Endometrial microvascular endothelial cells (primary cell): Measurements from ENCODE around the gene RAP2A. TPM values are rescaled to one million over a fixed set of nuclear protein-coding genes. Genes with fewer than 3 reads are reported as not detected.

Source experiments
- in situ Hi-C: cut with HindIII; loops from 2 replicates; pipeline ENCODE4 v1.10.0; 2017; ENCODE audit warnings: low sequenced_read_pairs, low pct_unique_long_range_greater_than_20kb; ENCODE audit errors: inconsistent ontology term
- total RNA-seq: library from RNA; depleted of rRNA; stranded (reverse); fragments of >200 nt; gene quantifications from one replicate; pipeline ENCODE4 v1.2.3, GENCODE V29; 2015; ENCODE audit errors: inconsistent ontology term

Gene RAP2A
- total RNA-seq, 1 donor from 2014 or later: 50.8 TPM

DNA sequence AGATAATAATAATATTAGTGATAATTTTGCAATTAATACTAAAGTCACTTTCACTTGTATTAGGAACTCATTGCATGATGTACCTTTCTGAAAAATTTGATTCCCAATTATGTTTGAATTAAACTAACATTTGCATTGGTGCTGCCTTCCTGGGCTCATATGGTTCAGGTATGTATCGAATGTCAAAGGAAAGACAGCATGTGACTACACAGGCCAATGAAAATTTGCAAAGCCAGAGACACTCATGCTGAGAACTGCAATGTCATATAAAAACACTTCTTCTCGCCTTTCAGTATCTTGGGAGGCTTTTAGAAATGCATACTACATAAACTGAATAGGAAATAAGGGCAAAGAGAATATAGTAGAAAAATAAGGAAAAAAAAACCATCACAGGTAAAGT, 44.3 kb downstream of the RAP2A start:
- in situ Hi-C loops: no loop called here

DNA sequence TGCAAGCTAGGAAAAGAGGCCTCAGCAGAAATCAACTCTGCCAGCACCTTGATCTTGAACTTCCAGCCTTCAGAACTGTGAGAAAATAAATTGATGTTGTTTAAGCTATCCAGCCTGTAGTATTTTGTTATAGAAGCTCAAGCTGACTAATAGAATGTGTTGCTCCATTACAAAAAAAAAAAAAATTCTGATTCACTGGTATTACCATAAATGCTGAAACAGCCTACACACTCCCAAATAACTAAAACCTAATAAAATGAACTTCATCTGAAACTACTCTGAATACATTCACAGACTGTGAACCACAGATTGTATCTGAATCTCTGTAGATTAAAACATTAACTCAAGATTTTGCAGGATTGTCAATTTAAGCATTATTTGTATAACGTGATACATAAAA, 49.5 kb downstream of the RAP2A start:
- in situ Hi-C loops: no loop called here

DNA sequence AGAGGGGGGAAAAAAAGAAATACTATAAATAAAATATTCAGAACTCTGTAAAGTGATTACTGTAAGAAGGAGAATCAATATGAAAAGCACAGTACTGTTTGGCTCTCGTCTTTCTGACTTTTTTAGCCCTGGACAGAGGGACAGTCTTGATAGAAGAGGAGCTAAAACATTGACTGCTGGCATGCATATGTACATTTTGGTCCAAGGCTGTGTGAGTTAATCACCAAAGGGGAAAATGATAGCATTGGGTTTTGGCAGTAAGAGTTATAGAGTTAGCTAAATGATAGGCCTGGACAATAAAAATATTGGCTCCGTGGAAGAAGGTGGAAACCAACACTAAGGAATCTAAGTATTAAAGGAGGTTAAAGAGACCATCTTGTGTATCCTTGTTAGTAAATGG, 50.3 kb downstream of the RAP2A start:
- in situ Hi-C loops: no loop called here

DNA sequence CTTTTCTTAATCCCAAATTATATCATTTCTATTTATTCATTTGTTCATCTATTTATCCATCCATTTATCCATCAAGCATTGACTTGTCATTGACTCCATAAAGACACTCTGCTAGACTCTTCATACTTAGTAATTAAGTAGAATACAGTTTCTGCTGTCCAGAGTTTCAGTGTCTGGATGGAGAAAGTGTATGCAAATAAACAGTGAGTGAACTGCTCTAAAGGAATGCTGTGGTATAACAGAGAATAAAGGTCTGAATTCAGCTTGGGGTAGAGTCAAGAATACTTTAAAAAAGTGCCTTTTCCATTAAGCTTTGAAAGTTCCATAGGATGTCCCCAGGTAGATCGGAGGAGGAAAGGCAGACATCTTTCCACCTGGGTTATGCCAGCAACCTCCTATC, 51.4 kb downstream of the RAP2A start:
- in situ Hi-C loops: no loop called here

DNA sequence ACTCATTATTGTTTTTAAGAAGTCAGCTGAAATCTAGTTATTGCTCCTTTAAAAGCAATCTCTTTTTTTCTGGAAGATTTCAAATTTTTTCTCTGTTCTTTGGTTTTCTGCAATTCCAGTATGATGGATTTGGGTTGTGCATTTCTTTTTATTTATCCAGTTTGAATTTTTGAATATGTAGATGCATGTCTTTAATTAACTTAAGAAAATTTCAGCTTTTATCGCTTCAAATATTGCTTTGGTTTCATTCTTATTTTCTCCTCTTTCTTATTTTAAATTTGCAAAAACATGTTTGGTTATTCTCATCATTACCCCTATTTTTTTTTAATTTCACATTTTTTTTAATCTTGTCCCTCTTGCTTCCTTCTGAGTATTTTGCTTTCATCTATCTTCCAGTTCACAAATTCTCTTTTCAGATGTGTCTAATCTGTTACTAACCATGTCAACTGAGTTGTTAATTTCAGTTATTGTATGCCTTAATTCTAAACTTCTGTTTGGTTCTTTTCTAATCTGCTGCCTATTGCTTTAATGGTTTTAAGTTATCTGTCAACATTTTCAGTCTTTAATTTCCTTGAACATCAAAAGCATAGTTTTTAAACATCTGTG, 56.8 kb downstream of the RAP2A start:
- in situ Hi-C loops: no loop called here

DNA sequence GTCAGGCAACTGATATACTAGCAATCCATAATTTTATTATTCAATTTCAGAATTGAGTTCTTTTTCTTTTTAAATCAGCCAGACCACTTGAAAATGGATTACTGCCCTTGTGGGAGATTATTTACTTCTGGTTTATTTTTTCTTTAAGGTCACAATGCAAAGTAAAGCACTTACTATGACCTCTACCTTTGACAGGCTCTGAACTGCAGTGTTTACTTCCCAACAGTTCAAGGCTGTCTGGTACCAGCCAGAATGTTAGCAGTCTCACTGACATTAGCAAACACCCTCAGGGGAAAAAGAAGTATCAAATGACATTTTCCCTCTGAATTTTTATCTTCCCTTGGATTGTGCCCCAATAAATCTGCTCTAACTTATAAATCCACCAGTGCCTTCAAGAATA, 57.5 kb downstream of the RAP2A start:
- in situ Hi-C loops: no loop called here

DNA sequence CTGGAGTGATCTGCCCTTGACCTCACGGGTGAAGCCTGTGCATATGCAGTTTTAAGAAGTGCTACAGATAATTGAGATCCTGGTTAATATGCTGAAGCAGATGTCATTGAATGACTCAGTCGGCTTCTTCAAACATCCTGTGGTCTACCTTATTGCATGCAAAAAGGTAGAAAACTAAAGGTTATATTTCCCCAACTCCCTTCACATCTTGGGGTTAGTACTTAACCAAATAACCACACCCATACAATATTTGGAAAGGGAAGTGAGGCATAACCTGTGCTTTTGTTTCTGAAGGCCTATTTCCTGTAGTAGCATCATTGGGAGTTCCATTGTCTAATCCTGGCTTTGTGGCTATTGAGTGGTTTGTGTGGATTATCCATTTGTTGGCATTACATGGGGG, 58.3 kb downstream of the RAP2A start:
- in situ Hi-C loops: no loop called here

DNA sequence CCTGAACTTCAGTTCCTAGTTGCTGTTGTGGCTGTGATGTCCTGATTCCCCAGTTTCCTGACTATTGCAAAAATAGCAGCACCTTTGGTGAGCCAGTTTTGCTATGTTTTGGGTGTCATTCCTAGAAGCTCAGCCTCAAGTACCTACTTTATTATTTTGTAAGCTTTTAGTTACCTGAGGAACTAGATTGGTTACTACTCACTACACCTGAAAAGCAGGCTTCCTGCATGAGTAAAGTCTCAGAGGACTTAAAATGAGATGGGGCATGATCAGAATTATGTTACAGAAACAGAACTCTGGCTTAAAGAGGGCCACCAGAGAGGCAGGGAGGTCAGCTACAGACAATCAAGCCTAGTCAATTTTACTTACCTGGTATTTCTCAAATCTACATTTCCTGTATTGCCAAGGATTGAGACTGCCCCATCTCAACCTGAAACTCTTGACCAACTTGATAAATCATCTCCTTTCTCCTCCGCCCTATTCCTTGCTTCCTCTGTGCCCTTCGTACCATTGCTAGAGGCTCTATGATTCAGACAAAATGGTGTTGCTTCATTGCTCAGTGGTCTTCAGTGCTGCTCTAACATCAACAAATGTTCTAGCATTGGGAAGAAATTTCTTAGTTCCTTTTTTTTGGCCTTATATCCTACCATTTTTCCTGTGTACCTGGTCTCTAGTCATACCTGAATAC, 58.9 kb downstream of the RAP2A start:
- in situ Hi-C loops: no loop called here

DNA sequence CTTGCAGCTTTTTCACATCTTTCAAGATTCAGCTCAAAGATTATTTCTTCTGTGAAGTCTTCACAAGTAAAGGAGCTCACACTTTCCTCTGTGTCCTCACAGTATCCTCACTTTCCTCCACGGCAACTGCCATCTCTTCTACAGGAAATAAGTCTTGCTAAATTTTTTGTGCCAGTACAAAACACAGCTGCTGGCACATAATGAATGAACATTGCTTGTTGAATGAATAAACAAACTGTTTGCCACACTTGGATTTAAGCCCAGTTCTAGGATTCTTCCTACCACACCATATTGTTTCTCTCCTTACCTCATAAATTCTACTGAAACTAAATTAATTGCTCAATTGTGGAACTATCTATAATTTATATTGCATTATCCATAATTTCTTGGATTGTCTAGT, 59.5 kb downstream of the RAP2A start:
- in situ Hi-C loops: no loop called here

DNA sequence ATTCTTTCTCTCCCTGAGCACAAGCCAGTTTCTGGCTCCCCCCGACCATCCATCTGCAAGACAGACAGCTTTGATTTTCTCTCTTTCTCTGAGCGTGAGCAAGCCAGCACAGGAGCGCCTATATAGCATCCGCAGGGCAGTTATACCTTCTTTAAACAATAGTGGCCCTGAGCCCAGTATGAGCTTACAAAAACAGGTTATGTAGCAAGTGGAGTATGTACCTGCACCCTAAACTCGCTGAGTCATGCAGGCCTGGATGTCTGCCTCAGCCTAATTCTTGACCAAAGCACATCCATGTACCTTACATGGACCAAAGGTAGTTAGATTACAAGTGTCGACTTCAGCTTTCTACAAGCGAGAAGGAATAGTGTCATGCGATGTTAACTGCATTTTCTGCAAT, 61.7 kb downstream of the RAP2A start:
- in situ Hi-C loops: no loop called here

DNA sequence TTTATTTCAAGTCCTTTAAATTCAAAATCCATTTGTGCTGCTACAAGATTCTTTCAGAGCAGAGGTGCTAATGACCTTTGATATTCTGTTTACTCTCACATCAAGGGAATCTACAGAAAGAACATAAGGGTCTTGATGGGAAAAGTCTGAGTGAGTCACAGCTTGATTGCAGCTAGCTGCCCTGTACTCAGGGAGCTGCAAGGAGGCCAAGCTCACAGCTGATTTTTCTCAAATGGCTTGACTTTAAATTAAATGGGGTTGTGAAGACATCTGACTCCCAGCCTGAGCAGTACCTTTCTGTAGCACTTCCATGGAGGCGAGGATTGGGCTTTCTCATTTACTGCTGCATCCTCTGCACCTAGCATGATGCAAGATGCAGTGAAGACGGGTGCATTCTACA, 62.5 kb downstream of the RAP2A start:
- in situ Hi-C loops: no loop called here

DNA sequence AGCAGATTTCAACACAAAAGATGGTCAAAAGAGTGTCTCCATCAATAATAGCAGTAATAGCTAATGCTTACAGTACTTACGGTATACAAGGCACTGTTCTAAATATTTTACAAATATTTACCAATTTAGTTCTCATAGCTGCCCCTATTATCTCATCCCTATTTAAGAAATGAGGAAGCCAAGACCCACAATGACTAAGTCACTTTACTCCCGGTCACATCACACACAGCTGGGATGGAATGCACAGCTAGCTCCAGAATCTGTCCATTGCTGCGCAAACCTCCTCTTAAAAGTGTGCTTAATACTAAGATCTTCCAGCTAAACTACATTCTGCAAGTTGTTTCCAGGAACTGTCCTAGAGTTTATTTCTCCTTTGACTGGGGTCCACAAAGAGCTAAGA, 63.4 kb downstream of the RAP2A start:
- in situ Hi-C loops: no loop called here

DNA sequence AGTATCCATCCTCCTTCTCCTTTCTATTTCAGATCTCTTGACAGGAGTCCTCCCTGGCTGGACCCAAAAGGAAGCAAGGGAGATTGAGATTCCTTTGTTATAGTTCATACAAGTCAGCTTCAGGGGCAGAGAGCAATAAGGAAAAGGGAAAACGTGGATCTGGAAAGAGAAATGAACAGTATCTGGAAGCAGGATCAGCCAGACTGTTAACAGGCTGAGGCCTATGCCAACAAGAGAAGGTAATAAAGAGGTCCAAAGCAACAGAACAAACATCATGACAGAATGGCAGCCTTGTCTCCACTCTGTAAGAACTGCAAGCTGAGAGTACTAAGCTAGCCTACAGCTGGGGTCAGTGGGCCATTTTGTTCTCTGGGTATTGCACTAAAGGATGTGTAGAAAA, 64.5 kb downstream of the RAP2A start:
- in situ Hi-C loops: no loop called here

DNA sequence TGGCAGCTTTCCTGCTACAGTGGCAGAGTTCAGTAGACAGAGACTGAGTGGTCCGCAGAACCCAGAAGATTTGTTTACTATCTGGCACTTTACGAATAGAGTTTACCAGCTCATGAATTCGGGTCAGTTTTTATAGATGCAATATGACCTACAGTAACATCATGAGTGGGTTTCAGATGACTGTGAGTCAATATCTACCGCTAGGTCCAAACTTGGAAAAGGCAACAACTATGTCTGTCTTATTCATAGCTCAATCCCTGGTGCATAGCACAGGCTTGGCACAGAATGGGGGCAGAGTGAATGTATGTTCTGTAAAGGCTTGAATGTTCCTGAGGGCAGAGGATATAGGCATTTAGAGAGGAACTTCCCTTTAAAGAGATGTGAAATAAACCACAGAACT, 65.2 kb downstream of the RAP2A start:
- in situ Hi-C loops: no loop called here

DNA sequence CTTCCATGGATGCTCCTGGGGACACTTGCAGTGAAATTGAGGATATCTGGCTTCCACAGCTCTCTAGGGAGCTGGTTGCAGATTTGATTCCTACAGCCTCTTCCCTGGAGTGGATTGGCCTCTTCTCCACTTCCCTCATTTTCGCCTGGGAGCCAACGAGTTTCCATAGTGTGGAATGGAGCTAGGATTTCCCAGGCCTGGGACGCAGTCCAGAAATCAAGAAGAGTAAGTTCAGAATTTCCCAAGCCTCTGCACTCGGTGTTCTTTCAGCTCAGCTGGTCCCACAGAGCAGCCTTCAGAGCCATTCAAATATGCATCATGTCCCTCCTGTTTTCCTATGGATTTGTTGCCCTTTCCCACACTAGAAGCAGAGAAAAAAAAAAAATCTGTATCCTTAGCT, 68.2 kb downstream of the RAP2A start:
- in situ Hi-C loops: no loop called here

DNA sequence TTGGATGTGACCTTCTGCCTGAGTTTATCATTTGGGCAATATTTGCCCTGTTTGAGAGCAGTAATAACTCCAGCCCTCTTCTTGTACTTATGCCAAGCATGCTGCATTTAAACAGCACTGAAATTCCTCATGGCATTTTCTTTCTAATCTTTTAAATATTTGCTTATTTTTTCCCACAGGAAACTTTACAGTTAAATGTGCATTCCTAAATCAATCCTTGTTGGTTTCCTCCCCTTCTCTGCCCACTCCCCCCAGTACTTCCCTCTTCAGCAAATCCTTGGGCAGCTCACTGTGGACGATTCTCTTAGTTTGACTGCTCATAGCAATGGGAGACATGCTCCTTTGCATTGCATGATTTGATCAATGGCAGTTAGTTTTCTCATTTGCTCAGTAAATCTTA, 68.7 kb downstream of the RAP2A start:
- in situ Hi-C loops: no loop called here

DNA sequence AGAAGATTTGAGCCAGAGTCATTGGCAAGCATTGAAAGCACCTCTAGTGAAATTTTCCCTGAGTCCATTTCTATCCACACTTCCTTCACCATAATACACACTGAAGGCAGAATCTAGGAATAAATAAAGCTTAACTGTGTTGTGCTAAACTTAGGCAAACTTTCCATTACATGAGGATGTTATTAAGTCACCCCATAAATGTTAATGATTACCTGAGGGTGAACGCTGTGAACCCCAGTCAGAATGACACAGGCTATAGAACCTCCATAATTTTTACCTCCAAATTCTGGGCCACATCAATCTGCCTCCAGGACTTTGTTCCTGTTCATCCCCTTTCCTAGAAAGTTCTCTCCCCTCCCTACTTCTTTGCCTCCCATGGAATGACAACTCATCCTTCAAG, 71.0 kb downstream of the RAP2A start:
- in situ Hi-C loops: no loop called here

DNA sequence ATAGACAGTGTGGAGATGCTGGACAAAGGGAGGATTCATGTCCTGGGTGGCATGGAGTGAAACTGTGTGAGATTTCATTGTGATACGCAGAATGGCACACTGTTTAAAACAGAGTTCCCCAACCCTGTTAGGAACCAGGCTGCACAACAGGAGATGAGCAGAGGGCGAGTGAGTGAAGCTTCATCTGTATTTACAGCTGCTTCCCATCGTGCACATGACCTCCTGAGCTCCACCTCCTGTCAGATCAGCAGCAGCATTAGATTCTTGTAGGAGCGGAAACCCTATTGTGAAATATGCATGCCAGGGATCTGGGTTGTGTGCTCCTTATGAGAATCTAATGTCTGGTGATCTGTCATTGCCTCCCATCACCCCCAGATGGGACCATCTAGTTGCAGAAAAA, 72.5 kb downstream of the RAP2A start:
- in situ Hi-C loops: no loop called here

DNA sequence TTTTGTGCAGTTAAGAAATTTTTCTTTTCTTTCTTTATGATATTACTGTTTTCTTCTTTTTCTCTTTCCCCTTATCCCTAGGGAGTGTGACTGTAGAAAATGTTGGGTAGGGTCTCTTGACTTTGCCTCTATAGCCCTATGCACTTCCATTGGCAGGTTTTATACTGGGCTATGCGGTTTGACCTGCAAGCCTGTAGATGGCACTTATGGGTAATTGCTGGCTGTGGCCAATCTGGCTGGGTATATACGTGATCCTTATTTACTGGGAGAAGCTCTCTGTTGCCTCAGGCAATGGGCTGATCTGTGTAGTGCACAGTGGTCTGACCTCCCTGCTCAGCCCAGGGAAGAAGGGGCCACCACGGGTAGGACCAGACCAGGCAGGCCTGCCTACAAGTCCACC, 78.8 kb downstream of the RAP2A start:
- in situ Hi-C loops: no loop called here

DNA sequence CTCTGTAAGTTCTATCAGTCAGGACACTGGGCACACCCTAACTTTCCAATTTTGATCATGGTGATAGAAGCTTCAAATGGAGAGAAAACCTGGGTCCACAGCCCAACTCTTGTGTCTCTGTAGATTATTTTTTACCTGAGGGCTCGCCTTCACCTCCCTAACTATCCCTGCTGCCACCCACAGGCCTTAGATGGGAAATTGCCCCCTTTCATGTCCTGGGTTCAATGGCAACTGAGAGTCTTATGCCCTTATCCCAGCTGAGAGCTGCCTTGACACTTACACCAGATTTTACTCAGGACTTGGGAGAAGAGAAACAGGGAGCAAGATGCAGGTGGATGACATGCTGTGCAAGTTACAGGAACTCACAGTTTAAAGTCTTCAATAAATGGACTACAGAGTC, 81.7 kb downstream of the RAP2A start:
- in situ Hi-C loops: no loop called here

DNA sequence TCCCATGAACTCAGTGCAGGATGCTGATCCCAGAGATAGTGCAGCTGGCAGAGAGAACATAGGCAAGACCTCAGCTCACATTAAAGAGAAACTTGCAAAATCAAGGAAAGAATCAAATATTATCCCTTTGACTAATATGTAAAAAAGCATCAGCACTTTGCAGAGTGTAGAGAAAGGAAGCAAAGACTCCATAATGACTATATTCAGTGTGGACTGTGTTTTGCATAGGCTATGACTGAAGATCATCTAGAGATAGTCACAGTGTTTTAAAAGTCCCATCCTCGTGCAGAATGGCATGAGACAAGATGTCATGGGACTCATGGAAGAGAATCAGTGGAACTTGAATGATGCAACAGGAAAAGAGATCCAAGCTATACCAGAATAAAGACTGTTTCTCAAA, 84.0 kb downstream of the RAP2A start:
- in situ Hi-C loops: no loop called here
